HG02970 (cell line): Measurements from ENCODE around the gene PLOD1.
A peak's percentile ranks its signal among the peaks of the same experiment; 100 is the strongest.
"Not testable (repeated sequence)": the region's sequence is repeated elsewhere in the genome, so short reads cannot be mapped to it uniquely, and the experiment has no call there.

Experiments used
- ATAC-seq: cut with Tn5 transposase; IDR thresholded peaks from one replicate; pipeline ENCODE4 v1.9.1; 2021; ENCODE audit warnings: mild to moderate bottlenecking, moderate library complexity, moderate number of reproducible peaks; ENCODE audit not compliant: unreplicated experiment, low FRiP score

PLOD1 gene

GRCh38 chr1:11934302-11935056, at the start of gene PLOD1:
PLOD1 (plus strand) TSS chr1:11934717; CDS start chr1:11934780, 63 bp downstream.
- ATAC-seq = peak; percentile 79

GRCh38 chr1:11885916-11886315, 48.6 kb upstream of the PLOD1 start:
- no peak for ATAC-seq

- no peak for ATAC-seq
These were observed 47.4 kb upstream of the PLOD1 start for GRCh38 chr1:11886986-11887665.

- ATAC-seq = no peak
These were observed 46.9 kb upstream of the PLOD1 start for GRCh38 chr1:11887666-11888007.

GRCh38 chr1:11888206-11888876, 46.2 kb upstream of the PLOD1 start:
- ATAC-seq = no peak

- ATAC-seq = no peak
These were observed 45.7 kb upstream of the PLOD1 start for GRCh38 chr1:11888877-11889208.

- no peak for ATAC-seq
These were observed 42.9 kb upstream of the PLOD1 start for GRCh38 chr1:11891433-11892186.

GRCh38 chr1:11893907-11894251, 40.6 kb upstream of the PLOD1 start:
- ATAC-seq = no peak

- ATAC-seq = not testable (repeated sequence)
These were observed 40.0 kb upstream of the PLOD1 start for GRCh38 chr1:11894501-11894900.

- ATAC-seq = no peak
These were observed 36.3 kb upstream of the PLOD1 start for GRCh38 chr1:11898086-11898785.

GRCh38 chr1:11898831-11899467, 35.6 kb upstream of the PLOD1 start:
- ATAC-seq = no peak

- not testable (repeated sequence) for ATAC-seq
These were observed 33.1 kb upstream of the PLOD1 start for GRCh38 chr1:11901446-11901845.

GRCh38 chr1:11903210-11903609, 31.3 kb upstream of the PLOD1 start:
- ATAC-seq = no peak

GRCh38 chr1:11904156-11904555, 30.4 kb upstream of the PLOD1 start:
- not testable (repeated sequence) for ATAC-seq

- no peak for ATAC-seq
These were observed 29.5 kb upstream of the PLOD1 start for GRCh38 chr1:11904978-11905377.

- ATAC-seq = no peak
These were observed 27.6 kb upstream of the PLOD1 start for GRCh38 chr1:11906870-11907269.

- peak; percentile 52 for ATAC-seq
These were observed 27.0 kb upstream of the PLOD1 start for GRCh38 chr1:11907275-11908094.

GRCh38 chr1:11908095-11908675, 26.3 kb upstream of the PLOD1 start:
- peak; percentile 49 for ATAC-seq

- ATAC-seq = not testable (repeated sequence)
These were observed 23.6 kb upstream of the PLOD1 start for GRCh38 chr1:11910914-11911228.
